Ovary (tissue), 3 donors: ENCODE measurements around the gene THAP4.

Source experiments
- CTCF ChIP-seq, 3 donors: fragments of 450-650 bp in 2 of 3; fragments of 200-600 bp in 1 of 3; IDR thresholded peaks; one replicate each; pipeline versions ENCODE4 v1.5.1 to v1.8.0; 2016 to 2022; ENCODE audit warnings: antibody characterized with exemption in 3 of 3, mild to moderate bottlenecking in 1 of 3
- EP300 ChIP-seq: sonication (generic); formaldehyde crosslinking; IDR thresholded peaks from one replicate; pipeline ENCODE4 v1.6.1; 2017; ENCODE audit warnings: antibody characterized with exemption
- POLR2A ChIP-seq: fragments of 450-650 bp; IDR thresholded peaks from one replicate; pipeline ENCODE4 v1.6.1; 2017; ENCODE audit warnings: antibody characterized with exemption, mild to moderate bottlenecking, moderate library complexity
- donor health status: DM: no; HTN: no; CAD: no.

- TF ChIP-seq POLR2A (no peak), CTCF (IDR thresholded peaks at IDR 0.05) (no peak), EP300 (no peak)
Measured at GRCh38 chr2:241579281-241579680, 57.7 kb downstream of the THAP4 start.
